Measurements from ENCODE around the gene SNX6.

- TF ChIP-seq POLR2AphosphoS5 (IDR thresholded peaks at IDR 0.05; ENCODE audit: low read depth, low read length) (no peak), POLR2A (IDR thresholded peaks at IDR 0.05; ENCODE audit: low read depth, low read length) (no peak), TAF1 (IDR thresholded peaks at IDR 0.05; ENCODE audit: low read depth, low read length) (no peak), PAX5 (IDR thresholded peaks at IDR 0.05; ENCODE audit: insufficient read depth, low read length, severe bottlenecking) (no peak), SPI1 (IDR thresholded peaks at IDR 0.05; ENCODE audit: low read depth, low read length) (no peak), POU2F2 (IDR thresholded peaks at IDR 0.05; ENCODE audit: low read depth, low read length) (no peak)
Measured at GRCh38 chr14:34667007-34667406, 37.1 kb upstream of the SNX6 start.
